Measurements from ENCODE around the gene SNX21.

- no peak for TF ChIP-seq TCF7L2 (IDR thresholded peaks at IDR 0.05; ENCODE audit: low read depth, low read length)
- peak; percentile 88 for TF ChIP-seq CTCF (IDR thresholded peaks at IDR 0.05)
- TF ChIP-seq POLR2AphosphoS5 (IDR thresholded peaks at IDR 0.05; ENCODE audit: low read depth, low read length), result no peak
- no peak for TF ChIP-seq SIN3A (IDR thresholded peaks at IDR 0.05; ENCODE audit: borderline replicate concordance, insufficient read depth, low read depth, low read length)
Observed at GRCh38 chr20:45890077-45890984, 56.7 kb downstream of the SNX21 start.

All from Panc1 (cell line).